HG03108 (cell line): ENCODE measurements around the gene PLA2G6.
A peak's percentile ranks its signal among the peaks of the same experiment; 100 is the strongest.
"Not testable (repeated sequence)": the region's sequence is repeated elsewhere in the genome, so short reads cannot be mapped to it uniquely, and the experiment has no call there.

Source experiments
- ATAC-seq: cut with Tn5 transposase; IDR thresholded peaks from one replicate; pipeline ENCODE4 v1.9.1; 2021; ENCODE audit warnings: moderate library complexity; ENCODE audit not compliant: unreplicated experiment

The PLA2G6 gene

DNA sequence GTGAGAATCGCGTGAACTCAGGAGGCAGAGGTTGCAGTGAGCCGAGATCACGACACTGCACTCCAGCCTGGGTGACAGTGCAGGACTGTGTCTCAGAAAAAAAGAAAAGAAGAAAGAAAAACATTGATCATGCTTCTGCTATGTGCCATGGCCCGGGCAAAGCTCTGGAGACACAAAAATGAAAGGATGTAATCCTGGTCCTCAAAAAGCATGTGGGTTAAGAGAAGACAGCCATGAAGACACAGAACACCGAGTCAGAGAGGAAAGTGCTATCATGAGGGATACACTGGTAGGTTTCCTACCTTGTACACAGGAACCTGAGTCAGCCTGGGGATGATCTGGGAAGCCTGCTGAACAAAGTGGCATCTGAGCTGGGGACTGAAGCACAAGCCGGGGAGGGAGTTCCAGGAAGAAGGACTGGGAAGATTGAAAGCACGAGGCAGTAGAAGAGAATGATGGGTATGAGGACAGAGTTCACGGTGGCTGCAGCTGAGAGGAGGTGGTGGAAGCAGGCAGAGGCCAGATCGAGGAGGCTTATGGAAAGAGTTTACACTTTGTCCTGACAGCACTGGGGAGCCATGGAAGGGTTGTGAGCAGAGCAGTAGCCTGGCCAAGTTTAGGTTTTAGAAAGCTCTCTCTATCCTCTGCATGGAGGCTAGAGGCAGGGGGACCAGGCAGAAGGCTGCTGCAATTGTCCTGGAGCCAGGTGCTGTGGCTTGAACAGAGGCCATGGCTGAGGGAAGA, 10.3 kb upstream of the PLA2G6 start:
- ATAC-seq: no peak

DNA sequence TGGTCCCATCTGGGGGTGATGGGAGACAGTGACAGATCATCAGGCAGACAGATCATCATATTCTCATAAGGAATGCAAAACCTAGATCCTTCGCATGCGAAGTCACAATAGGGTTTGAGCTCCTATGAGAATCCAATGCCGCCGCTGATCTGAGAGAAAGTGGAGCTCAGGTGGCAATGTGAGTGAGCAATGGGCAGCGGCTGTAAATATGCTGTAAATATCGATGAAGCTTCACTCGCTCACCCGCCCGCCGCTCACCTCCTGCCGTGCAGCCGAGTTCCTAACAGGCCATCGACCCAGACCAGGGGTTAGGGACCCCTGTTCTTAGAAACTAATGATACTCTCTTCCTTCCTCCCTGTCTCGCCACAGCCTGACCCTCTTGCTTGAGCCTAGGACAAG, 9.4 kb upstream of the PLA2G6 start:
- ATAC-seq: no peak

GRCh38 chr22:38190581-38190980, 9.0 kb upstream of the PLA2G6 start:
- ATAC-seq: no peak

DNA sequence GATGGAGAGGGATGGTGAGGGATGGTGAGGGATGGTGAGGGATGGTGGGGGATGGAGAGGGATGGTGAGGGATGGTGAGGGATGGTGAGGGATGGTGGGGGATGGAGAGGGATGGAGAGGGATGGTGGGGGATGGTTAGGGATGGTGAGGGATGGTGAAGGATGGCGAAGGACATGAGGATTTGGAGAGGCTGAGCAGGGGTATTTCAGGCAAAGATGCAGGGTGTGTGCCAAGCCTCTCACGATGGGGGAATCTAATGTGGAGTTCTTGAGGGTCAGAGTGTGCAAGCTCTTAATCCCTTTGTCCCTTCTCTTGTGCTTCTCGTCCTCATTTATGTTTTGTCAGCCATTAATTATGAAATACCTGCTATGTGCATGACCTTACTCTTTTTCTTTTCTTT, 7.5 kb upstream of the PLA2G6 start:
- ATAC-seq: no peak

- no peak for ATAC-seq
These were observed 6.0 kb upstream of the PLA2G6 start for GRCh38 chr22:38187413-38188212.

- ATAC-seq: no peak
These were observed 4.8 kb upstream of the PLA2G6 start for GRCh38 chr22:38186429-38186828.

DNA sequence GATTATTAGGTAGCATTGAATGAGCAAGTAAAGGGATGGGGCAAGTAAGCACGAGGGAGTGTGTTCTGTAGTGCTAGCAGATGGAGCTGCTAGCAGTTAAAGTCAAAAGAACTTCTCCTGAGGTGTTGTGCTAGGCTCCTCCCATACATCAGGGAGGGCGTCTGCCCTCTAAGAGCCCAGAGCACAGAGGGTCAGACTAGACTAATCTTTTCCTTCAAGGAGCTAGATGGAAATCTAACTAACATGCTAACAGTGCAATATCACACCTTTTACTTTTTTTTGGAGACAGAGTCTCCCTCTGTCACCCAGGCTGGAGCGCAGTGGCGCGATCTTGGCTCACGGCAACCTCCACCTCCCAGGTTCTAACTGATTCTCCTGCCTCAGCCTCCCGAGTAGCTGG, 3.2 kb upstream of the PLA2G6 start:
- no peak for ATAC-seq

DNA sequence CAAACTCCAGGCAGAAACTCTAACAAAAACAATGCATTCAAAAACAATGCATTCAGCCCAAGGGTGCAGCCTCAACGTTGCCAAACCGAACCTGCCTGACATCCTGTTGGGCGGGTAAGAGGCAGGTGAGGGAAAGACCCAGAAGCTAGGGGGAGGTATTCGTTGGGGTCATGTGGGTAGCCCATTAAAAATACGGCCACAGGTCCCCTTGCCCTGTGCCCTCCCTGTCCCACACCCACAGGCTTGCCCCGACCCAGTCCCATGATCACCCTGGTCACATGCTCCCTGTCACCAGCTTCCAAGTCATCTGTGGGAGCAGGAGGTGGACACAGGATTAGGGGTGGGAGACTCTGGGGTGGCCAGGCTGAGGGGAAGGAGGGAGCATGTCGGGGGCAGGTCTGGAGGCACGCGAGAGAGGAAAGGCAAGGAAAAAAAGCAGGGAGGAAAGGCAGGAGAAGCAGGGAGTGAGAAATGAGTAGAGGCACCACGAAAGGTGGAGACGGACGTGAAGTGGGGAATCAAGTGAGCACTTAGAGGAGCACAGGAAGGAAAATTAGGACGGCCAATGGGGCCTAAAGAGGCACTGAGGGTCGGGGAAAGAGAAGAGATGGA, 683 bp downstream of the PLA2G6 start:
- peak; percentile 28 for ATAC-seq

DNA sequence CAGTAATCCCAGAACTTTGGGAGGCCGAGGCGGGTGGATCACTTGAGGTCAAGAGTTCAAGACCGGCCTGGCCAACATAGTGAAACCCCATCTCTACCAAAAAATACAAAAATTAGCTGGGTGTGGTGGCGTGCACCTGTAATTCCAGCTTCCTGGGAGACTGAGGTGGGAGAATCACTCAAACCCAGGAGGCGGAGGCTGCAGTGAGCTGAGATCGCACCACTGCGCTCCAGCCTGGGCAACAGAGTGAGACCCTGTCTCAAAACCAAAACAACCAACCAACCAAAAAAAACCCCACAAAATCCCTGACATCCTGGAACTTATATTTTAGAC, 3.1 kb downstream of the PLA2G6 start:
- ATAC-seq: not testable (repeated sequence)

DNA sequence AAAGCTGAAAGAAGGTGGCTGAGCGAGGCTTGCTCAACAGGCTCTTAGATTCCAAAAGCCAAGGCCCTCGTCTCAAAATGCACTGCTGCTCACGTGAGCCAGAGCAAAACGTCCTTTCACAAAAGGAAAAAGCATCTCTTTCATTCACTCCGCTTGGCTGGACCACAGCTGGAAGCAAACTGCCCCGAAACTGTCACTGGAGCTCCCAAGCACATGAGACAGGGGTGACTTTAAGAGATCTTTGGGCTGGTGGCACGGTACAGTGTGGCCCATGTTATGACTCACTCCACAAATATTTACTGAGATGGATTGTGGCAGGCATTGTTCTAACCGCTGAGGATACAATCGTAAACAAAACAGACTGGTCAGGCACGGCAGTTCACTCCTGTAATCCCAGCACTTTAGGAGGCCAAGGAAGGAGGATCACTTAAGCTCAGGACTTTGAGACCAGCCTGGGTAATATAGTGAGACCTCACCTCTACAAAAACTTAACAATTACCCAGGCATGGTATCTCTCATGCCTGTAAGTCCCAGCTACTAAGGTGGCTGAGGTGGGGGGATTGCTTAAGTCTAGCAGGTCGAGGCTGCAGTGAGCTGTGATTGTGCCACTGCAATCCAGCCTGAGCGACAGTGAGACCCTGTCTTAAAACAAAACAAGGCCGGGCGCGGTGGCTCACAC, 3.6 kb downstream of the PLA2G6 start:
- ATAC-seq: no peak

GRCh38 chr22:38177571-38177925, 4.1 kb downstream of the PLA2G6 start:
- ATAC-seq: not testable (repeated sequence)

DNA sequence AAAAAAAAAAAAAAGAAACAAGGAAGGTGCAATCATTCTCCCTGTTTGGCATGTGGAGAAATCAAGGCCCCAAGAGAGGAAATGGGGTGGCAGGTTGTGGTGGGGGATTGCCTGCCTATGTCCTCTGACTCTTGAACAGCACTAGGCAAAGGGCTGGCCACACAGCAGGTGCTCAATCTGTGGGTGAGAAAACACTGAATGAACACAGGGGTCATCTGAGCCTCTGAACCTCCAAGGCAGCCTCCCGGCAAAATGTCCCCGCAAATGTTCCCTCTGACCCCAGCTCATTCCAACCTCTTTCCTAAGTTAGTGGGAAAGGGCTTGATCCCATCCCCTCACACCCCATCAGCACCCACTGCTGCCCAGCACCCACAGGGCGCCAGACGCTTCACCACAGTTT, 4.6 kb downstream of the PLA2G6 start:
- ATAC-seq: no peak

DNA sequence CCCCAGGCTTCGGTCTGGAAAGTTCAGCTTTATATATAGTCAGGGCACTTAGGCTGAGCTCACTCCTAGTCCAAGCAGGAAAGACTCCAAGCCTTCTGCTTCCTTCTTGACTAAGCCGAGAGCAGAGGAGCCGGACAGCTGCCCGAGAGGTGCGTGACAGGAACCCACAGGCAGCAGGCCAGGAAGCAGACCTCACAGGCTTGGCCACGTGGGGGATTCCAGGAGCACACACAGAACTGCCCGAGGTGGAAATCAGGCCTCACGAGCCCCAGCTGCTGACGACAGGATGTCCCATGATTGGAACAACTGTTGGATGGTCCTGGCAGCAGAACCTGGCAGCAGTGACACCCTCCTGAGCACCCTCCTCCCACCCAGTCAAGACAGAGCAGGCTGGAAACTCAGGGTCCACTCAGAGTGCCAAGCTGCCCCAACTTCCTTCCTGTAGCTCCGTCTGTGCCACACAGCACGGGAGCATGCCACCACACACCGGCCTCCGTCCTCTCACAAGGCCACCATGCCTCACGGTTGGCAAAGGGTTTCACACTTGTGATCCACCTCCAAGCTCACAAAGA, 5.4 kb downstream of the PLA2G6 start:
- no peak for ATAC-seq

GRCh38 chr22:38175206-38176118, 6.2 kb downstream of the PLA2G6 start:
- ATAC-seq: no peak

- ATAC-seq: no peak
These were observed 7.0 kb downstream of the PLA2G6 start for GRCh38 chr22:38174626-38175025.

DNA sequence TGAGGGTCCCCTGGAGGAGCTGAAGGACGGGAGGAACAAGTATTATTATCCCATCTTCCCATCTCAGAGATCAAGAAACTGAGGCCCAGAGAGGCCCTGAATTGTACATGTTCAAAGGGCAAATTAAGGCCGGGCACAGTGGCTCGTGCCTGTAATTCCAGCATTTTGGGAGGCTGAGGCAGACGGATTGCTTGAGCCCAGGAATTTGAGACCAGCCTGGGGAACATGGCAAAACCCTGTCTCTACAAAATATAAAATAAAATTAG, 8.1 kb downstream of the PLA2G6 start:
- ATAC-seq: no peak

DNA sequence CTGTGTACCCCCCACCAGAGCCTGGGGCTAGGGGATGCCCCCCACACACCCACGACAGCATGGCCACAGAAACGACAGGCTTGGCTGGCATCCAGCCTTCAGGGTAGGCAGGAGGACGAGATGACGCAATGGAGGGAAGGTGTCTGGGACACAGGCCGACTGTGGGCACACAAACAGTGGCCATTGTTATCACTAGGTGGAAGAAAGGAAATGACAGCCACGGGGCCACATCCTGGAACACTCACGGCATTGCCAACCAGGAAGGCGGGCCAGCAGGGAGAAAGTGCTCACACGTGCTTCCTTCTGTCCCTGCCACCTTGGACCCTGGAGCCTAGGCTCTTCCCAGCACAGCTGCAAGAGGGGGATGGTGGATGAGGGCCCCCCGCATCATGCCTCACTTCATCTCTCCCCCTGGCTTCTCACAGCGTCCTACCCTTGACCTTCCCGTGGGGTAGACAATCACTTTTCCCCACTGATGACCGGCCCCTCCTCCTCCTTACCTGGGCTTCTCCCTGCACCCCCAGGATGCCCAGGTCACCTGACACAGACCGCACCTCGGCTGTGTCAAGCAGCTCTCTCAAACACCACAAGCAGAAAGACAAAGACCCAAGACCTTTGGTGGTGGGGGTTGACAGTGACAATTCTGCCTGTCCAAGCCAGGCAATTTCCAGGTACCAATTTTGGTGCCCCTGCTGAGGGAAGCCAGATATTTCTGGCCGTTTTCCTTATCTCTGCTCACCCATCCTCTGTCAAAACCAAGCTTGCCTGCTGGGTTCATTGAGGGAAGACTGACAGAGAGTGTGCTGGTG, 8.6 kb downstream of the PLA2G6 start:
- ATAC-seq: no peak

DNA sequence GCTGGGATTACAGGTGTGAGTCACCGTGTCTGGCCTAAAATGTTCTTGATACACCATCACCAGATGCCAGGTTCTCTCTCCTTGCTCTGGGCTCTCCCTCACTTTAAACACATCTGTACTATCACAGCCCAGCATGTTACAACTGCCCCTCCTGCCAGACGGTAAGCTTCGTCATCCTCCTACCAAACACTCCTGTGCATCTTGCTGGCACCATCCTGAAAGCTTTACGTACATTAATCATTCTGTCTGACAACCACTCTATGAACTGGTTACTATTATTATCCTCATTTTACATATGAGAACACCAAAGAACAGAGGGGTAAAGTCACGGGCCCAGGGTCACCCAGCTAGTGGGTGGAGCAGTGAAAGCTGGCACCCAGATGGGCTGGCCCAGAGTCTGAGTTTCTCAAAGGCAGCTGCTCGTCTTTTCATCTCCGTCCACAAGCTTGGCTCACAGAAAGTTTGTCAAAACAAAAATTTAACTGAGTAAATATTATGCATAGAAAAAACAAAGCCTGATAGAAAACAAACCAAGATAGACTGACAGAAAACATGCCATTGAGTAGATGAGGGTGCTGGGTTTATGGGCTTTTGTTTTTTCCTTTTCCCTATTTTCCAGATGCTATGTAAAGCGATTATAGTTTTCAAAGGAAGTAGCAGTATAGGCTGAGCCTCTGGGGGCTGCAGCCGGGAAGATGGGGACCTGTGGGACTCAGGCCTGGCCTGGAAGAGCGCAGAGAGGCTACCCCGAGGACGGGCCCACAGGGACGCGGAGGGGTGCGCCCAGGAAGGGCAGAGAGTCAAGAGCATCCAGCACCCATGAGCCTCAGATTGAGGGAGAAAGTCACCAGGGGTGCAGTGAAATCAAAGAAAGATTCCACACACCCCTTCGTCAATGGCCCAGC, 9.5 kb downstream of the PLA2G6 start:
- ATAC-seq: no peak

- no peak for ATAC-seq
These were observed 11.2 kb downstream of the PLA2G6 start for GRCh38 chr22:38170469-38170868.
